Astrocyte of the hippocampus (primary cell): ENCODE results near the gene JMY.
A peak's percentile ranks its signal among the peaks of the same experiment; 100 is the strongest.
"Not testable (repeated sequence)": the region's sequence is repeated elsewhere in the genome, so short reads cannot be mapped to it uniquely, and the experiment has no call there.

Experiments
- DNase-seq: peaks from one replicate; pipeline ENCODE4 v3.0.0; 2011; ENCODE audit warnings: low read depth, low spot score

JMY gene

DNA sequence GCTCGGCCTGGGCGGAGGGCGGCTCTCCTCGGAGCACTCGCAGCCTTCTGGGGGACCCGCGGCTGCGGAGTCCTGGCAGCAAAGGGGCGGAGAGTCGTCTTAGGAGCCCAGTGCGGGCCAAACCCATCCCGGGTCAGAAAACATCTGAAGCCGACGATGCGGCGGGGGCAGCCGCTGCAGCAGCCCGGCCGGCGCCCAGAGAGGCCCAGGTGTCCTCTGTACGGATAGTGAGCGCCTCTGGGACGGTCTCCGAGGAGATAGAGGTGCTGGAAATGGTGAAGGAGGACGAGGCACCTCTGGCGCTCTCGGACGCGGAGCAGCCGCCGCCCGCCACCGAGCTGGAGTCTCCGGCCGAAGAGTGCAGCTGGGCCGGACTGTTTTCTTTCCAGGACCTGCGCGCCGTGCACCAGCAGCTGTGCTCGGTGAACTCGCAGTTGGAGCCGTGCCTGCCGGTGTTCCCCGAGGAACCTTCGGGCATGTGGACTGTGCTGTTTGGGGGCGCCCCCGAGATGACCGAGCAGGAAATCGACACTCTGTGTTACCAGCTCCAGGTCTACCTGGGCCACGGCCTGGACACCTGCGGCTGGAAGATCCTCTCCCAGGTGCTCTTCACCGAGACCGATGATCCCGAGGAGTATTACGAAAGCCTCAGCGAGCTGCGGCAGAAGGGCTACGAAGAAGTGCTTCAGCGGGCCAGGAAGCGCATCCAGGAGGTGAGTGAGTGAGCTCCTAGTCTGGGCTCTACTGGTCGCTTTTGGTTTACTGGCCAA lies 1.2 kb downstream of the JMY start:
- peak; percentile 67 for DNase-seq

DNA sequence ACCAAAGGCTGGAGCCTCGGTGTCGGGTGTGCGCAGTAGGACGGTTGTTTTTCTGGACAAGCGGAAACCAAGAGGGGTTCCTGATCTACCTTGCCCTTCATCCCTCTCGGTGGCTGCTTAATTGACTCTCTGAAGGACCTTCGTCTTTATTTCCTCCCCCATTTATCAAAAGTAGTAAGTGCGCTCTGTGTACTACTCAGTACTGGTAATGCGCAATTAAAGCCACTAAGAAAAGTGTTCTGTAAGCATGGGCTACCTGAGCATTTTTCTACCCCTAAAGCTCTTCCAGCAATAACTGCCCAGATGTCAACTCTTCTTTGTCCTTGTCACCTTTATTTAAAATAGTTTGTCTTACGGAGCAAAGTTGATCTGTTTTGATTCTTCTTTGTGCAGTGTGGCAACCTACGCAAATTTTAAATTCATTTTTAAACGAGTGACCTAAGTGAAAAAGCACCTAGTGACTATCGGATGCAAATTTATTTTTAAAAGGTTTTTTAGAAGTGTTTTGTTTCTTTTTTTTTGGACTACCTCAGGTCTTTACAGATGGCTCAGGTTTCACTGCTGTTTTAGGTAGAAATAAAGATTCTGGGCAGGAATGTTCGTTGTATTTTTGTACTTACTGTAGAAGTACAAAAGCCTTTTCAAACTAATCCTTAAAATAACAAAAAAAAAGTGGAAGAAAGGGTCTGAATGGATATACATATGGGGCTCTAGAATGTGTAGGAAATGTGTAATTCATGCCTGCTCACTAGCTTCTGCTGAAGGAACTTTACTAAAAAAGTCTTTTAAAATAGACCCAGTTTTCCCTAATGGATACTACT lies 2.0 kb downstream of the JMY start:
- DNase-seq: peak; percentile 8

DNA sequence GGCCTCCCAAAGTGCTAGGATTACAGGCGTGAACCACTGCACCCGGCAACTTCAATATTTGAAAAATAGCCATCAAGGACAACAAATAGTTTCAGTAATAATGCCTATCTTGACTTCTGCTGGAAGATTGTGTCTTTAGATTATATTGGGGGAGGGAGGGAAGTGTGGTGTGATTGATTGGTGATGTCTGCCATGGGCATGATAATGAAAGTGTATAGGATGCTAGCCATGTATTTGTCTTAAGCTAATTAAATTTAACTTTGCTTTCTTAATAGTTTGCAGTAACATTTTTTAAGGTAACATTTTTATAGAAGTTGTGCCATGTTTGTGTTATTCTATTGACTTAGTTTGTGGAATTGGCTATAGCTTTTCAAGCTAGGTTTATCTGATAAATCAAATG lies 4.6 kb downstream of the JMY start:
- no peak for DNase-seq

DNA sequence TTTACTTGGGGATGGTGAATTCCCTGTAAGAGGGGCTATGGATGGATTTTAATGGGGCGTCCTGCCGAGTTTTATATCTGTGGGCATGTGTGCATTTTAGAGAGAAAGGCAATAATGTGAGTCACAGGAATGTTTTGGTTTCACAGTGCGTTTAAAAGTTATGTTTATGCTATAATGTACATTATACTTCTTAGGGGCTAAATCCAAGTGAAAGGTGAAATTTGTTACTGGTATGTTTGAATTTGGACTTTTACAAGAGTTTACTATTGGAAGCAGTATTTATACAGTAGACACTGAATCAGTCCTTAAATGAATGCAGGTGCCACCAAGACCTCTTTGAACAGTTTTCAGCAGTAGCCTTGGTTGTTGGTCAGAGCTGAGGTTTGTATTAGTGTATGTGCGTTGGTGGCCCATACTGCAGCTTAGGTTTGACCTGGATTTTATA lies 5.6 kb downstream of the JMY start:
- no peak for DNase-seq

DNA sequence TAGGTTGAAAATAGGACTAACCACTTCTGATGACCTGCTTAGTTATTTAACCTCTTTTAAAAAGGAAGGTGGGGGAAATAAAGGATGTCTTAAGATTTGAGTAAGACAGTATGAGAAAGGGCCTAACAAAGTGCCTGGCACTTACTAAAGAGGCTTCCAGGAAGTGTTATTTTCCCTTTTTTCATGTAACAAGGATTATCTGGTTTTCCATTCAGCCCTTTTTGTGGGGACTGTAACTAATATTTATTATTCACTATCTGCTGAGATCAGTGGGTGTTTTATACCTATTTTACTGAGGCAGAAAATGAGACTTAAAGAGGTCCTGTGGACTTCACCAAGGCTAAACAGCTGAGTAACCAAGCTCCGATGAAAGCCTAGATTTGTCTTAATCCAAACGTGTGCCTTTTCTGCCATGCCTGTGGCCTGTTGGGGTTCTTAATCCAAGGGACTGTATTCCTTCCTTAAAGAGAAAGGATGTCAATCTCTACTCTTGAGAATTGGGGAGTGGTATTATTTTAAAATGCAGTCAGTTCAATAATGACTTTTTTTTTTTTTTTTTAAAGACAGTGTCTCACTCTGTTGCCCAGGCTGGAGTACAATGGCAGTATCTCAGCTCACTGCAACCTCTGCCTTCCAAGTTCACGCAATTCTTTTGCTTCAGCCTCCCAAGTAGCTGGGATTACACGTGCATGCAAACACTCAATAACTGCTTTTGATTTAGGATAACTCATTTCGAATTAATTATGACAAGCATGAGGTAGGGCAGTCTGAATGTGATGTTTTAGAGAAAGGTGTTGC lies 6.5 kb downstream of the JMY start:
- no peak for DNase-seq

DNA sequence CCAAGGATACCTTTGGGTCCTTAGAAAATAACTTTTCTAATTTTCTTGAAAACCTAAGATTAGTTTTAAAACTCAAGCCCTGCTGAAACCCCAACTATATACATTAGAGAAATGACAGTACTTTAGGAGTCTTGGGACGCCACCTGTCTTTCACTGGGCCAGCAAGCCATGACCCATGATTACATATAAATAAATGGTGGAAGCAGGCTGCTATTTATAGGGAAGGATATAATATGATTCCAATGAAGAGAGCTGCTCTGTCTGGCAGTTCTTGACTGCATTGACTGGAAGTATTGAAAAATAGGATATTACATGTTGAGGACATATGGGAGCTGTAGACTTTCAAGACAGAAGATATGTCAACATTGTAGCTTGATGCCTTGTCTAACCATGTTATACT lies 7.3 kb downstream of the JMY start:
- DNase-seq: no peak

DNA sequence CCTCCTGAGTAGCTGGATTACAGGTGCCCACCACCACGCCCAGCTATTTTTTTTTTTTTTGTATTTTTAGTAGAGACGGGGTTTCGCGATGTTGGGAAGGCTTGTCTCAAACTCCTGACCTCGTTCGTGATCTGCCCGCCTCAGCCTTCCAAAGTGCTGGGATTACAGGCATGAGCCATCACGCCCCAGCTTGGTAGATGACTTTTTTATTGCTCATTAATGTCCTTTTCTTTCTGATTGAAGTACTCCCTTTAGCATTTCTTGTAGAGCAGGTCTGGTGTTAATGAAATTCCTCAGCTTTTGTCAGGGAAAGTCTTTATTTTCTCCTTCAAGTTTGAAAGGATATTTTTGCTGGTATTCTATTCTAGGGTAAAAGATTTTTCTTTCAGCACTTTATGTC lies 18.1 kb downstream of the JMY start:
- DNase-seq: not testable (repeated sequence)

DNA sequence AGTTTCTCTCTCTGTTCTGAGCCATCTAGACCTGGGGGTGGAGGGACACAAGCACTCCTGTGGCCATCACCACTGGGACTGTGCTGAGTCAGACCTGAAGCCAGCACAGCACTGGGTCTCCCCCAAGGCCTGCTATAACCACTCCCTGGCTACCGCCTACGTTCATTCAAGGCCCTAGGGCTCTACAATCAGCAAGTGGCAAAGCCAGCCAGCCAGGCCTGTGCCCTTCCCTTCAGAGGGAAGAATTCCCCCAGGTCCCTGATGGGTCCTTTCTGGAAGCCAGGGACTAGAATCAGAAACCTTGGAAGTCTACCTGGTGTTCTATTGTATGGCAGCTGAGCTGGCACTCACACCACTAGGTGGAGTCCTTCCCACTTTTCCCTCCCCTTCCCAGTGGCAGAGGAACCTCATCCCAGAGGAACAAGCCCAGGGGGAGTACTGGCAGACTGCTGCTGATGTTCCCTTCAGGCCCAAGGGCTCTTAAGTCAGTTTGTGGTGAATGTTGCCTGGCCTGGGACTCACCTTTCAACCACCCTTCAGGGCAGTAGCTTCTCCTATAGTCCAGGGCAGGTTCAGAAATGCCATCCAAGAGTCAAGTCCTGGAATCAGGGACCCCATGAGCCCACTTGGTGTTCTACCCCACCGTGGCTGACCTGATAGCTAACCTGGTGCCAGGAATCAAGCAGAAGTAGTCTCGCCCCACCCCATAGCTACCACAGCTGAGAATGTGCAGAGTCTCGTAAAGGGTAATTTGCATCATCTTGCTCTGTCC lies 20.0 kb downstream of the JMY start:
- DNase-seq: peak; percentile 29

DNA sequence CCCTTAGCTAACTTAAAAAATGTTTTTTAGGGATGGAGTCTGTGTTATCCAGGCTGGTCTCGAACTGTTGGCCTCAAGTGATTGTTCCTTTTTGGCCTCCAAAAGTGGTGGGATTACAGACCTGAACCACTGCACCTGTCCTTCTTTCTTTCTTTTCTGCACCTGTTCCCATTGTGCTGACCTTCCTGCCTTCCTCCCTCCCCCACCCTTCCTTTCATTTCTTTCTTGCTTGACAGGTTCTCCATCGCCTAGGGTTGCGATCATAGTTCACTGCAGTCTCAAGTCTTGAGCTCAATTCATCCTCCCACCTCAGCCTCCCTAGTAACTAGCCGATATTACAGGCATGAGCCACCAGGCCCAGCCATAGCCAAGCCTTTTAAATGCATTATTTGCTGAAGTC lies 20.6 kb downstream of the JMY start:
- no peak for DNase-seq

DNA sequence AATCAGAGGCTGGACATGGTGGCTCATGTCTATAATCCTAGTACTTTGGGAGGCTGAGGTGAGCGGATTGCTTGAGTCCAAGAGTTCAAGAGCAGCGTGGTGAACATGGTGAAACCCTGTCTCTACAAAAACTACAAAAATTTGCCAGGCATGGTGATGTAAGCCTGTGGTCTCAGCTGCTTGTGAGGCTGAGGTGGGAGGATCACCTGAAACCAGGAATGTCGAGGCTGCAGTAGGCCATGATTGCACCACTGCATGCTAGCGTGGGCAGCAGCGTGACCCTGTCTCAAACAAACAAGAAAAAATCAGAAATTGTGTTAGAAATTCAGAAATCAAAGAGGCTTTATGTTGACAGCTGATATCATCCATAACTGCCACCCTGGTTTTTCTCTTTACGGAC lies 21.4 kb downstream of the JMY start:
- DNase-seq: no peak

DNA sequence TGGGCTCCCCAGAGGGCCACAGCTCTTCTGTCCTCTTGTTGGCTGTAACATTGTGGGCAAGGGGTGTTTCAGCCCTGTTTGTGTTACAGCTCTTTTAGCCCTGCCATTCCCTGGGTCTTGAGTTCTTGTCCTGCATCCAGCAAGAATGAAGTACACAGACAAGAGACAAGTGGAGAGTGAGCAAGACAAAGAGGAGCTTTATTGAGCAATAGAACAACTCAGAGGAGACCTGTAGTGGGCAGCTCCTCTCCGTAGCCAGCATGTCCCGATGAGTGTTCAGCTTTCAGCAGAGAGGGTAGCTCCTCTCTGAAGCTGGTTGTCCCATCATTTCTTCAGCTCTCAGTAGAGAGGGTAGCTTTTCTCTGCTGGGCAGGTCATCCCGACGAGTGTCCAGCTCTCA lies 22.9 kb downstream of the JMY start:
- no peak for DNase-seq

DNA sequence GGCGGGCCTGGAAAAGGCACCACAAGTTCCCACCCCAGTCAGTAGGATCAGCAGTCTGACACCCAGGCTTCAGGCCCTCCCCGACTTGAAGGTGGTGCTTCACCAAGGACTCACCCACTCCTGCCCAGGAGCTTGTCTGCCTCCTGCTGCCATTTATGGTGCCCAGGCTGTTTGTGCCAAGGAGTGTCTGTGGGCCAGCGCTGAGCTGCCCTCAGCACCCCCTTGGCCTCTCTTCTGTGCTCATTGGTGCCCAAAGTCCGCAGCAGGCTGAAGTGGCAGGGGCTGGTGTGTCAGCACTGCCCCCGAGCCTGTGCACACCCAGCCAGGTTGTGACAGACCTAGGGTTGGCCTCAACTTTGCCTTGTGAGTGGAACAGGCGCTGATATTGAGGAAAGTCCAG lies 23.5 kb downstream of the JMY start:
- no peak for DNase-seq

DNA sequence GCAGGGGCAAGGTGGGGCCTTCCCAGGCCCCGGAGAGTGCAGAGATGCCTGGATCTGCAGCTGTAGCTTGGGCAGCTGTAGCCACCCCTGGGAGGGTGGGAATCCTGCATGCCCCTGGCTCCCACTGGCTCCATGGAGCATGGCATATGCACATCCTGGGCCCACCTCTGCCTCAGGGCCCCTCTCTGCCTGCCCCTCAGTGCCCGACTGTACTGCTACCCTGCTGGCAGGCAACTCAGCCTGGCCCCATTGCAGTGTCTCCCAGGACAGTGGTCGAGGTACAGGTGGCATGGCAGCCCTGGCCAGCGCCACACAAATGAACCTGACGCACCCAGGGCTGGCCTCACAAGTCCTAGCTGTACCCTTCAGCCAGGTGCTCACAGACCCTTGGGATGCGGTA lies 23.9 kb downstream of the JMY start:
- DNase-seq: no peak

DNA sequence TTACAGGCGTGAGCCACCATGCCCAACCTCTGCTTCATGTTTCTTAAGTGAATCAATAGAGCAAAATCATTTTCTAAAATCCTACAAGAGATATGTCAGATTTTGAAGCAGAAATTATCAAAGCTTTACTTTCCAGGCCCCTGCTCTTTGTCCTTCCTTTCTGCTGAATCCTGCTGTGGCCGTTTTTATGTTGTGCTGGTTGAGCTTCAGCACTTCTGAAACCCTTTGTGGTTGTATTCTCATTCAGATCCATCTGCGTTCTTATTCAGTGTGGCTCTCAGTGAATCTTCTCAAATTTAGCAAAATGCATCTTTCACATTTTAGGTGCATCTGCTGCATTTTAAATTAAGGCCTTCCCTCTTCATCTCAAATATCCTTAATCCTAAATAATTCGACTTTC lies 26.0 kb downstream of the JMY start:
- DNase-seq: no peak

DNA sequence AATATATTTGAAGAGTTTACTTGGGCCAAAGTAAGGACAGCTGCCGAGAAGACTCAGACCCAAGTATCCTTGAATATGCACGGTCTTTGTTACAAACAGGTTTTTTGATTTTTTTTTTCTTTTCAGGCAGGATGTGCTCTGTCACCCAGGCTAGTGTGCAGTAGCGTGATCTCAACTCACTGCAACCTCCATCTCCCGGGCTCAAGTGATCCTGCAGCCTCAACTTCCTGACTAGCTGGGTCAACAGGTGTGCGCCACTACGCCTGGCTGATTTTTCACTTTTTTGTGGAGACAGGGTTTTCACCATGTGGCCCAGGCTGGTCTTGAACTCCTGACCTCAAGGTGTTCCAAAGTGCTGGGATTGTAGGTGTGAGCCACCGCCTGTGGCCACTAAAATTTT lies 27.4 kb downstream of the JMY start:
- no peak for DNase-seq

DNA sequence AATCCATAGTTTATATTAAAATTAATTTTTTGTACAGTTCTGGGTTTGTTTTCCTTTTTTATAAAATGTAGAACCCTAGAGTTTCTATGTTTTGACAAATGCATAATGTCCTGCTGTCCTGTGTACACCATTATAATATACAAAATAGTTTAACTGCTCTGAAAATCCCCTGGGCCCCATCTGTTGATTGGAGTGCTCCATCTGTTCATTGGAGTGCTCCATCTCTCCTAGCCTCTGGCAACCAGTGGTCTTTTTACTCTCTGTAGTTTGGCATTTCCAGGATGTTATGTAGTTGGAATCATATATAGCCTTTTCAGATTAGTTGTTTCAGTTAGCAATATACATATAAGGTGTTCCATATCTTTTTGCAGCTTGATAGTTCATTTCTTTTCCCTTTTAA lies 31.2 kb downstream of the JMY start:
- no peak for DNase-seq

DNA sequence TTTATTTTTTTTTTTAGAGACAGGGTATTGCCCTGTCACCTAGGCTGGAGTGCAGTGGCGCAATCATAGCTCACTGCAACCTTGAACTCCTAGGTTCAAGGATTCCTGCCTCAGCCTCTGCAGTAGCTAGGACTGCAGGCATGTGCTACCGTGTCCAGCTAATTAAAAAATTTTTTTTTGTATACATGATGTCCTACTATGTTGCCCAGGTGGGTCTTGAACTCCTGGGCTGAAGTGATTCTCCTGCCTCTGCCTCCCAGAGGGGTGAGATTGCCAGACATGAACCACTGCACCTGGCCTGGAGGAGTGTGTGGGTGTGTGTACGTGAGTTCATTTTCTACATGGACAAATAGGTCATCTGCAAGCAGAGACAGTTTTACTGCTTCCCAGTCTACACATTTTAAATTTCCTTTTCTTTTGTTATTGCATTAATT lies 33.8 kb downstream of the JMY start:
- no peak for DNase-seq

DNA sequence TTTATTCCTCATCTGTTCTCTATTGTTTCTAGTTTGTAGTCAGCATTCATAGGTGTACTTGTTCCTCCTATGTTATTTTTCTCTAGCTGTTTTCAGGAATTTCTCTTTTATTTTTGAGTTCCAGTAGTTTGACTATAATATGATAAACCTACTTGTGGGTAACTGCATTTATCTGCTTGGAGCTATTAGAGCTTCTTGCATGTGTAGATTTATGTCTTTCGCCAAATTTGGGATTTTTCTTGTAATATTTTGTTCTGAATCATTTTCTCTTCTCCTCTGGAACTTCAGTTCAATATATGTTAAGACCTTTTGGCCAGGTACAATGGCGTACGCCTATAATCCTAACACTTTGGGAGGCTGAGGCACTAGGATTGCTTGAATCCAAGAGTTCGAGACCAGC lies 37.4 kb downstream of the JMY start:
- no peak for DNase-seq

DNA sequence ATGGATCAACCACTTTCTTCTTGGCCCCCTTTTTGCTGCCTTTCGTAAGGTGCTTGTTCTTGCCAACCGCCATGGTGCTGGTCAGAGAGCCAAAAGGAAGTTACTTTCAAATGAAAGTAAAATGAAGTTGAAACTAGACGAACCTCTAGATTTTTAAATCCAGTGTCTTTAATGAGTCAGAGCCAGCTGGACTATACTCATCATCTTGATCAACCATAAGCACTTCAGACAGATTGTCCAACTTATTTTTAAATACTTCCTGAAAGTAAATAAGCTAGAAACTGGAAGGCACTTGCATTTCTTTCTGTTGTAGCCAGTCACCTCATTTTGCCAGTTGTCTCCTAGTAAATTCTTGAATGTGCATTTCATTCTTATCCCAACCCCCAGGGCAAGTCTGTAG lies 48.9 kb downstream of the JMY start:
- no peak for DNase-seq

DNA sequence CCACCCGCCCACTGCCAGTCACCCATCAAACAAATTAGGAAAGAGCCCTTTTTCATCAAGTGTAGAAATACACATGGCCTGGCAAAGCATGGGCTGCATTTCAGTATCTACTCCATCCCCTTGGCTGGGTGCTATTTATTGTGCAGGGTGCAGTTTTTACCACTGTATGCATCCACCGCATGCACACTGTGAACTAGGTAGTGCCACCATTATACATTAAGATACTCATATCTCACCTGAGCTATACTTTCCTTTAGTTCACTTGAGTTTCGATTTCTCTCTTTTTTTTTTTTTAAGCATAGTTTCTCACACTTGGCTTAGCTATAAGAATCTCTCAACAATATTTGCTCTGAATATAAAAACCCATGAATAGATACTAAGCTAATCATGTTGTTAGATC lies 49.4 kb downstream of the JMY start:
- DNase-seq: no peak

DNA sequence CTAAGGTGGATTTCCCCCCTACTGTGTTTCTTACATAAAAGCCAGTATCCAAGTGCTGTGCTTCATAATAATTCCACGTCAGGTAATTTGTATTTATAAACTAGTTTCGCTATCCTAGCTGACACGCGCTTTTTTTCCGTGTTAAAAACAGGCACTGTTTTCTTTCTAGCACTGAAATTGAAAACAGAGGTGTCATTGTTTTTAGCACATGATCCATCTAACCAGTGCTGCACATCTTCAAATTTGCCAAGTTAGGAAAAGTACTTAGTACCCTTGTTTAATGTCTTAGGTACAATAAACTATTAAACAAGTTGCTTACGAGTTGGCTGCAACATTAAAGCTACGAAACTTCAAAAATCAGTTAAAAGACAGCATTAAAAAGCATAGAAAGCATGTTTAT lies 49.9 kb downstream of the JMY start:
- no peak for DNase-seq

DNA sequence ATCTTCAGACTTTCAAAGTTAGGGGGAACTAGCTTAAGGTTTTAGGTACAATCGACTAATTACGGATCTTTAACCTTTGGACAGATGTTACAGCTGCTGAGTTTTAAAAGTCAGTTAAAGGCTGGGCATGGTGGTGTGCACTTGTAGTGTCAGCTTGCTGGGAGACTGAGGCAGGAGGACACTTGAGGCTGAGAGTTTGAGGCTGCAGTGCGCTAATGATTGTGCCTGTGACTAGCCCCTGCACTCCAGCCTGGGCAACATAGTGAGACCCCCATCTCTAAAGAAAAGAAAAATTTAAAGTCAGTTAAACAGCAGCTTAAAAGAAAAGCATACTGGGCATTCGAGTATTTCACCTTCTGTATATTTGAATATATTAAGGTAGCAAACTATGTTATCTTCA lies 51.4 kb downstream of the JMY start:
- DNase-seq: no peak
